Endothelial cell of hepatic sinusoid (primary cell): Measurements from ENCODE around the gene FAM117A.

ENCODE experiments used
- in situ Hi-C: cut with HindIII; loops from 2 replicates; pipeline ENCODE4 v1.10.0; 2017; ENCODE audit warnings: low sequenced_read_pairs

FAM117A gene

DNA sequence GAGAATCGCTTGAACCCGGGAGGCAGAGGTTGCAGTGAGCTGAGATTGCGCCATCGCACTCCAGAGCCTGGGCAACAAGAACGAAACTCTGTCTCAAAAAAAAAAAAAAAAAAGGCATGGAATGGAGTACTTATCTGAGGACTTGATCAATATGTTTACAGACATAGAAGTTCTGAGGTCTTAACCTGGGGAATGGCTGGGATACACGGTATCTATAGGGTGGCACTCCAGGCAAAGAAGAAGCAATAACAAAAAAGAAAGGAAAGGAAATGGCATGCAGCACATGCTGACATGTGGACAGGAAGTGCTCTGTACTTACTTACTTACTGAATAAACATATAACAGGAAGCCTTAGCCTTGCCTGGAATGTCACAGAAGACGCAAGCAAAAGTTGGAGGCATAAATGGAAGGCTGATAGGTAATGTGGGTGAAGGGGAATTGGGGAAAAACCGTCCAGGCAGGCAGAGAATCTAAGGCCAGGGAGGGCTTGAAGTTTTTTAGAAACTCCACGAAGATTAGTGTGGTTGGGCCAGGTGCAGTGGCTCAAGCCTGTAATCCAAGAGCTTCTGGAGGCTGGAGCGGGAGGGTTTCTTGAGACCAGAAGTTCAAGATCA lies 75.9 kb downstream of the FAM117A start:
- in situ Hi-C loops = loop anchor here (5.0 kb wide), 1 partner anchor 106 kb away; no protein-coding TSS in a partner anchor

DNA sequence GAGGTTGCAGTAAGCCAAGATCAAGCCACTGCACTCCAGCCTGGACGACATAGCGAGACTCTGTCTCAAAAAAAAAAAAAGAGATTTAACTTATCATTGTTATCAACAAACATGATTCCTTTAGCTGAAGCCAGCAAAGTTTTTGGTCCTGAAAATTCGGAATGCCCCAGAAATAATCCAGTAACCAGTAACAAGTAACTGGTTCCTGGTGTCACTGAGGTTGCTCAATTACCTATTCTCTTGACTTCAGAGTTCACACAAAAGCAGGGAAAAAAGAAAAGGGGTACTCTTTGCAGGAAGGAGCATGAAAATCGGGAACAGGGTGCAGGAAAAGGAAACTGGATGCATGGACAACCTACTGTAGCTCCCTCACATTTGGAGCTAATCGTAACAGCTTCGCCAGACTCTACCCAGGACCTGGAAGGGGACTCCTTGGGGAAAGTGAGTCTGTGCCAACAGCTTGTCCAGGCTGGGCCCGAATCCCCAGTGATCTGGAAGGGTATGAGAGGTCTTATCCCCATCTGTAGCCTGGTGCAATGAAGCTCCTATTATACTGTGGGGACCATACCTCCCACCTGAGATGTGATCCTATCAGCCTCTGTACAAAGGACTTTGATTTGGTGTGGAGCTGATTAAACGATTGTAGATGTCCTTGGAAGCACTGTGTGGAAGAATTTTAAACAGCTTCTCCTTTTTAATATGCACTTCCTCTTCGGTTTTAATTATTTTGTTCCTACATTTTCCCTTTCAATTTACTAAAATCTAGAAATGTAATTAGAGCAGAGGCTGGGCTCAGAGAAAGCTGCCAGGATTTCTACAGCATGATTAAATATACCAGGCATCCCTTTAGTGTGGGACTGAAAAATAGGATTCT lies 82.6 kb downstream of the FAM117A start:
- in situ Hi-C loops = no loop called here

DNA sequence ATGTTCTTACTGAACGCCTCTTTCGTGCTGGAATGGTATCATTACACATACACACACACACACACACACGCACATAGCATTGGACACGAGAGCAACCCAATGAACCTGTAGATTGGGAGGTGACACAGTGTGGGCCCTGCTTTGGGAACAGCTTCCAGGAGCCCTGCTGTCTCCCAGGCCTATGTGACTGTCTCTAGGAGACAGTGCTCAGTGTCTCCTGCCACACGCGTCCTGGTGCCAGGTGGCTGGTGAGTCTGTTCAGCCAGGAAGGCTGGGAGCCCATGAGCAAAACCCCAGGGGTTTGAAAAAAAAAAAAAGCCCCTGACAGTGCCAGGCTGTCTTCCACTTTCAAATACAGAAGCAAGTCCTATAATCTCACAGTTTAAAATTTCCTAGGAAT lies 83.6 kb downstream of the FAM117A start:
- in situ Hi-C loops = no loop called here

DNA sequence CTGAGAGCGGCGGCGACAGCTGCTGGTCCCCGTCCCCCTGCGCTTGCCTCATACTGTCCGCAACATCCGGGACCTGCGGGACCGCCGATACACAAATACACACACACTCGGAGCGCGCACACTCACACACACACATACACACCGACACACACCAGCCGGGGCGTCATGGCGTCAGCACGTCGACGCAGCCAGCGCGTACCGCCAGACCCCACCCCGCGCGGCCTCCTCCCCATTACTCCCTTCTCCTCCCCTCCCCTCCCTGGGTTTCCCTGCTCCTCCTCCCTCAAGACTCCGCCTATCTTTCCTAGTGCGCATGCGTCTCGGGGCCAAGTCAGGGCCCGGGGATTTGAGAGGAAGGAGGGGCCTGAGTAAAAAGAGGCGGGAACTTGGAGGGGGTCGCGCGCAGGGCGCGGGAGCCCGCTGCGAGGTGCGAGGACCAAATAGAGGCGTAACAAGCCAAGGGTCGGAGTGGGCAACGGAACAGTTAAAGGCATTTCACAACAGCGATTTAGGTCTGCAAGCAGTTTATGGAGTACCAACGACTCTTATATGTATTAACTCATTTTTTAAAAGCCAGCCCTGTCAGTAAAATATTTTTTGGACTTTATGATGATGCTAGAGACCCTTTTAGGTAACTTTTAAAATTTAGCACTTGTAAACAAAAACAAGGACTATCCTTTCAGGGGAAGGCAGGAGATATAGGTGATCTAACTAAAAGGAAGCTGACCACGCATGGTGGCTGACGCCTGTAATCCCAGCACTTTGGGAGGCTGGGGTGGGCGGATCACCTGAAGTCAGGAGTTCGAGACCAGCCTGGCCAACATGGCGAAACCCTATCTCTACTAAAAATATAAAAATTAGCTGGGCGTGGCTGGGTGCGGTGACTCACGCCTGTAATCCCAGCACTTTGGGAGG lies 85.7 kb downstream of the FAM117A start, which contains the start of gene SPOP:
TSS of gene SPOP (minus strand) at position 165 of the 915 bp plus-strand sequence. CDS start 55,287 bp downstream, outside the sequence.
- in situ Hi-C loops = no loop called here

DNA sequence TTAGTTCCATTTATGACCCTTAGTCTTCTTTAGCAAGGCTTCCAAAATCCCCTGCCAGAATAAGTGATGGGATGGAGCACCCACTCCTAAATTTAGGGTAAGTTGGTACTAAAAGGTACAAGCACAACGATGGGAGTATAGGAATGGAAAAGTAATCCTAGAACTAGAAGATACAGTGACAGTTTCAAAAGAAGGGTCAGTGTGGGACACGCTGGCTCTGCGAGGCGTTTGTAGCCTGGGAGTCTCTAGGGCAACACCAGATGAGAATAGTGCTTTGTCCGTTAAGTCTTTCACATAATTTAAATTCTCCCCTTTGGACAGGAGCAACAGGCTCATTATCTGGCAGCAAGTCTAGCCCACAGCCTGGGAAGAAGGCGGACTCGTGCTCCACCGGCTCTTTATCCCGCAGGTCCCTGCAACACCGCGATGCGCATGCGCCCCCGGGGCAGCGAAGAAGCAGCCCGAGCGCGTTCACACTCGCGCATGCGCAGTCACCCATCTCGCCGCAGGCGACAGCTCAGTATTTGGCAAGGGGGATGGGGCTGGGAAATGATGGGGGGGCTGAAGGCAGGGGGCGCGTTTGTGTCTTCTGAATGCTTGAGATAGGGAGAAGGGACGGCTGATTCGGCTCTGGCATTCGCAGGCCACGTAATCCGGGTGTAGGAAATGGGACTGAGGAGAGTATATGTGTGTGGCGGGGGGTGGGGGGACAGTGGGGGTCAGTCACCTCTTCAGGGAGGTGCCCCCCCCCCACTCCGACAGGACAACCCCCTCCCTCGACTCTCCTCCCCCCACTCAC lies 86.6 kb downstream of the FAM117A start:
- in situ Hi-C loops = no loop called here

DNA sequence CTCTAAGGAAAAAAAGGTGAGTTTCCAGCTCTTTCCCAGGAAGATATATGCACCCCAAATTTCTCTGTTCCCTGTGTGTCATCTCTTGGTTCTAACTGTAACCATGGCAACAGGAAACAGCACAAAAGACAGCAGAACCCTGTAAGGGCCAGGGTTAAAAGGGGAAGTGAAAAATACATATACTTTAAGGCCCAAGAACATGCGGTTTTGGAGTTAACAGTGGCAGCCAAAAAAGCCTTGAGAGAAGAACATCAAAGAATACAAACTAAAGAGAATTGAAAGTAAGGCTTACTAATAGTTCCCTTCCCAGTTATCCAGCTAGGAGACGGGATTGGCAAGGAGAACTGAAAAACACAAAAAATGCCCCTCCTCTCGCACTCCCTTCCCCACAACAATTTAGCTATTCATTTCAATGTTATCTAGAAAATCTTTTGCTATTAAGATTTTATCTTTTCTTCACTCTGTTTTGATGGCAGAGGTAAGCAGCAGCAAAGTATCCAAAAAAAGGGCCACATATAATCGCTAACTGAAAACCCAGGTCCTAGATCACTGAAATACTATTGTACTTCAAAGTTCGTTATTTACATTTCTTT lies 87.6 kb downstream of the FAM117A start:
- in situ Hi-C loops = no loop called here

DNA sequence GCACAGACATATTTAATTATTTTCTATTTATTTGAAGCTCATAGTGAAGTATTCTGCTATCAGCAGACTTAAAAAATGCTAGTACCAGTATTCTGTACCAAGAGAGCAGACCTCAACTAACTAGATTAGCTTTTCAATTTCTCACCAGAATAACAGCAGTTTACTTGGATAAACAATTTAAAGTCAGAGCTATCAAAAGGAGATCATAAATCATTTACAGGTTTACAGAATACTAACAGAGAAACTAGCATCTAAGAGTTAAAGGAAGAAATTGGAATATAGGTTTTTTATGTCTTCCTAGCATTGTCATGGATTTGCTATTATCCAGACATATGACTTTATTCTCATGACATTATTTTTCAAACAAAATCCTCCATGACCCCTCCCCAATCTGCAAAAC lies 89.4 kb downstream of the FAM117A start:
- in situ Hi-C loops = loop anchor here (5.0 kb wide), 1 partner anchor 62 kb away; no protein-coding TSS in a partner anchor

DNA sequence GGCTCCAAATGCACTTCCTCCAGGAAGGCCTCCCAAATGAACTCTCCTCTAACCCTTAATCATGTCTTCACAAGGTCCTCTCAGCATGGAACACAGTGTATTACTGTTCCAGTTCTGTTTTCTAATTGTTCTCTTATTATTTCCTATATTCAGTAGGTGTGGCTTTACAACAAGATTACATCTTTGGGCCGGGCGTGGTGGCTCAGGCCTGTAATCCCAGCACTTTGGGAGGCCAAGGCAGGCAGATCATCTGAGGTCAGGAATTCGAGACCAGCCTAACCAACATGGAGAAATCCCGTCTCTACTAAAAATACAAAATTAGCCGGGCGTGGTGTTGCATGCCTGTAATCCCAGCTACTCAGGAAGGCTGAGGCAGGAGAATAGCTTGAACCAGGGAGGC lies 90.3 kb downstream of the FAM117A start:
- in situ Hi-C loops = loop anchor here (5.0 kb wide), 1 partner anchor 61 kb away; no protein-coding TSS in a partner anchor

DNA sequence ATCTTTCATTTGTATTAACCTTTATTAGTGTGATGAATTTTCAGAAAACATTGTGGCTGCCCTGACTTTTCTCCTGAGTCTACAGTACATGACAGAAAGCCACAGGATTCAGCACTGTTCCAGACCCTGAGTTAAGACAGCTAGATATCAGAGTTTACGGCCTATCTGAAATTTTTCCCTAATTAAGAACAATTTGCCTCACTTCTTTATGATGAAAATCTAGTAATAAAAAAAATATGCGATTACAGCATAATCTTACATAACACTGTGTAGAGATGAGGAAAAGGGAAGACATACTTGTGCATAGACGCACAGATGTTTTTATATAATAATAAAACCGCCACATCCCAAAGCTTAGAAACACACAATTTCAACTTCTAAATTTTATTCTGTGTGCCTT lies 93.3 kb downstream of the FAM117A start:
- in situ Hi-C loops = loop anchor here (5.0 kb wide), 1 partner anchor 58 kb away; no protein-coding TSS in a partner anchor

DNA sequence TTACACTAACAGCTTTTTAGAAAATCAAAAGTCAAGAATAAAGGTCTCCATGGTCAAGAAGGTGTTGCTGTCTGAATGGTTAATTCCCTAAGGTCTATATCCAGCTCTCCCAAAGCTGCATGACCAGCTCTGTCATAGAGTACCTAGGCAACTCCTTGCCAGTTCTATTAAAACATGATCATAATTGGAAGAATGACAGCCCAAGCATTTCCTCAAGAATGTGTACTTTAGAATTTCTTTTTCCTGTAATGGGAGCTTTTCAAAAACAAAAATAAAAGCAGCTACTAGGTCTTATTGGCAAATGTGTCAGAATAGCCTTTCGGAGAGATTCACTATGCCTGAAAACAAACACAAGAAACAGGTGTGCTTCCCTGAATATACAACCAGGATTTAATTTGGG lies 93.9 kb downstream of the FAM117A start:
- in situ Hi-C loops = loop anchor here (5.0 kb wide), 1 partner anchor 58 kb away; no protein-coding TSS in a partner anchor

DNA sequence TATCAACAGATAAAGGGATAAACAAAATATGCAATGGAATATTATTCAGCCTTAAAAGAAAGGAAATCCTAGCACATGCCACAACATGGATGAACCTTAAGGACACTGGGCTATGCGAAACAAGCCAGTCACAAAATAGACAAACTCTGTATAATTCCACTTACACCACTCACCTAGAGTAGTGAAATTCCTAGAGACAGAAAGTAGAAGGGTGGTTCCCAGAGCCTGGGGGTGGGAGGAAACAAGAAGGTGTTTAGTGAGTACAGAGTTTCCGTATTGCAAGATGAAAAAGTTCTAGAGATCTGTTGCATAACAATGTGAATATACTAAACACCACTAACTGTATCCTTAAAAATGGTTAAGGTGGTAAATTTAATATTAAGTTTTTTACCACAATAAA lies 96.1 kb downstream of the FAM117A start:
- in situ Hi-C loops = no loop called here

DNA sequence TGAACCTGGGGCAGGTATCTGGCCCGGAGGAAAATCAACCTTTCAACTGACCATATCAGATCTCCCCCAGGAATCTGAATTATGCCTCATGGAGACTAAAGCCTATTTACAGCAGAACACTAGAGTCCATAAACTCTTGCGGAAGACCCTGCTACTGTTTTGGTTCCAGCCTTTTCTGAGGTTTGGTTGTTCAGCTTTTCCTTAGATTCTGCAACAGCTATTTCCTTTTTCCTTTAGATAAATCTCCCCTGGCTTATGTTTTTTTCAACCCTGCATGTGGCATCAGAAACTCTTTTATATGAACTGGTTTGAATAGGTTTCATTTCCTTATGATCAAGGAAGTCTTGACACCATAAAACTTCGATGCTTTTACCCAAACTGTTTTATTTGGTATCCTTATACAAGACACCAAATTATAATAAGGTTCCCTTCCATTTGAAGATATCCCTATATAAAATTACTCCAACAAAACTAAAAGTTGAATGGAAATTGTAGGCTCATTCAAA lies 99.2 kb downstream of the FAM117A start:
- in situ Hi-C loops = no loop called here
